GM19193 (cell line): ENCODE measurements around the gene ZFYVE21.

Experiments
- POLR2A ChIP-seq: IDR thresholded peaks from 4 replicates; pipeline ENCODE4 v1.6.1; 2011; ENCODE audit not compliant: insufficient read depth, insufficient read length; ENCODE audit errors: extremely low read depth

The ZFYVE21 gene

DNA sequence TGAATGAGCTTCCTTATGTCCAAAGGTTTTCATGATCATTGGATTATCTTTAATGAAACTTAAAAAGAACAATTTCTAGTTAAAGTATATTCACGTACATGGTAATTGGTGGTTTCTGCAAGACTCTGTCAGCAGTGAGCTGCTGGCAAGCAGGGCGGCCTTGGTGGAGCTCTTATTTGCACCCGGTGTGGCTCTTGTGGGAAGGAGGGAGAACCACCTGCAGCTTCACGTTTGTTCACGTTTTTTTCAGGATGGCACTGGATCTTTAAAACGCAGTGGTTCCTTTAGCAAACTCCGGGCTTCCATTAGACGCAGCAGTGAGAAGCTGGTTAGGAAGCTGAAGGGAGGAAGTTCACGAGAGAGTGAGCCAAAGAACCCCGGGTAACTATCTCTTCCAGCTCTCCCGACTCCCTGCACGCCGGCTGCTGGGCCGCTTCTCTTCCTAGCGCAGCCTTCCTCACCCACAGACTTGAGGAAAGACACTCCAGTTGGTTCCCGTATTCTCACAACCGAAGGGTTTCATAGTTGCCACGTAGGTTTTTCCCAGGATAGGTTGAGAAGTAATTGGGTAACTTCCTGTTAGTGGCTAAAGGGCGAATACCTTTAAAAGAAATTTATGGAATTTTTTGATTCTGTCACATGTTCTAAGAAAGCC lies 28.7 kb upstream of the ZFYVE21 start:
- no peak for TF ChIP-seq POLR2A

- TF ChIP-seq POLR2A: no peak
Measured at GRCh38 chr14:103687712-103688111, 27.9 kb upstream of the ZFYVE21 start.

- TF ChIP-seq POLR2A: no peak
Measured at GRCh38 chr14:103688441-103688840, 27.2 kb upstream of the ZFYVE21 start.

- TF ChIP-seq POLR2A: peak; percentile 42
Measured at GRCh38 chr14:103688906-103689902, 26.4 kb upstream of the ZFYVE21 start.

DNA sequence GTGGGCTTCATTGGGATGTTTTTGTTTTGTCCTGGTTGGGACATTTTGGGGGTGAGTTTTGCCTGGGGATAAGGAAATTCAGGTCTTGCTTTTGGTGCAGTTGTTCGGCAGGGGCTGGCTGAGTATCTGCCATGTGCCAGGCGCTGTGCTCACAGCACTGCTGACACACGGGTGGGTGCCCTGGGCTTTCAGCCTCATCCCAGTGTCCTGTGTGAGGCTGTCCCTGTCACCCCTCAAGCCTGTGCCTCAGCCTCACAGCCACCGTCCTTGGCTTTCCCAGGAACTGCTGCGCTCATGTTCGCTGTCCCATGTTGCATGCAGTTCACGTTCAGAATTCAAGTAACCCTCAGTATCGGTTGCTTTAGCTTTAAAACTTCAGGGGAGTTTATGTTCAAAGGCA lies 25.3 kb upstream of the ZFYVE21 start:
- no peak for TF ChIP-seq POLR2A

GRCh38 chr14:103692159-103692558 lies 23.5 kb upstream of the ZFYVE21 start:
- no peak for TF ChIP-seq POLR2A

GRCh38 chr14:103692871-103693270 lies 22.7 kb upstream of the ZFYVE21 start:
- no peak for TF ChIP-seq POLR2A

GRCh38 chr14:103693515-103693914 lies 22.1 kb upstream of the ZFYVE21 start:
- TF ChIP-seq POLR2A: no peak

GRCh38 chr14:103694572-103695026 lies 21.0 kb upstream of the ZFYVE21 start:
- TF ChIP-seq POLR2A: no peak

DNA sequence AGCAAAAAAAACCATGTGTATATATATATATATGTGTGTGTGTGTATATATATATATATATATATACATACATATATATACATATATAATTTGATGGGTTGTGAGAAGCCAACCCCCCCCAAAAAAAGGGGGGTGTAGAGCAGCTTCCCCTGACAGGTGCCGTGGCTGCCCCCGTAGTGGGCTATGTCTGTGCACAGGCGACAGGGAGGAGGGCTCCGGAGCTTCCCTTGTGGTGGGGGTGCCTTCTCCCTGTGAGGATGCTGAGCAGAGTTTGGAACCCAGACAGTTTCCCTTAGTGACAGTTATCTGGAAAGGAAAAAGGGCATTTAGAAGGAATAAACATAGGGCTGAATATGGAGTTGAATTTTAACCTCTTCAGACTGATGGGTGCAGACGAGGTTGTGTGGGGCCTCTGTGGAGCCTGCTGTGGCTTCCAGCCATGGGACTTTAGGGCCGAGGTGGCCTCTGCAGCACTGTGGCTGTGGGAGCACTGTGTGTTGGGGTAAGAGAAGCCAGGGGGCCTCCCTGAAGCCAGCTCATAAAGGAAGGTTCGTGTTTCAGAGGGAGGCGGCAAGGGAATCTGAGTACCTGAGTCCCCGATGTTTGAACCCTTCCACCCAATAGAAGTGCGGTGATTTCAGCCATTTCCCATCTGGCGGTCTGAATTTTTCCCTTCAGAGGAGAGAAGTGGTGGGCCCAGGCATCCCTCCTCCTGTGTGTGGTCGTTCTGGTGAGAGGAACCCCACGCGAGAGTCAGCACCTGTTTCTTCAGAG lies 20.1 kb upstream of the ZFYVE21 start:
- no peak for TF ChIP-seq POLR2A

DNA sequence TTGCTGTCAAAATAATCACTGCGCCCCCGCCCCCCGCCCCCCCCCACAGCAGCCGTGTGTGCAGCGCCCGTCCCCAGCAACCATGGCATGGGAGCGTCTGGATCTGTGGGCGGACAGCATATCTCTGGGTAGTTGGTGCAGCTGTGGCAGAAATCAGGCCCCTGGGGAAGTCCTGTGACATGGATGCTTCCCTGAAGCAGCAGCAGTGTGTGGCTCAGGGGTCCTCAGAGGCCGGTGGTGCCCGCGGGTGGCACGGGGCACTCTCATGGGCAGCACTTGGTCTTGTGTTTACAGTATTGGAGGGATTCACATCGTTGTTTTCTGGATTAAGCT lies 19.6 kb upstream of the ZFYVE21 start:
- no peak for TF ChIP-seq POLR2A

GRCh38 chr14:103696466-103697071 lies 19.0 kb upstream of the ZFYVE21 start:
- peak; percentile 8 for TF ChIP-seq POLR2A

DNA sequence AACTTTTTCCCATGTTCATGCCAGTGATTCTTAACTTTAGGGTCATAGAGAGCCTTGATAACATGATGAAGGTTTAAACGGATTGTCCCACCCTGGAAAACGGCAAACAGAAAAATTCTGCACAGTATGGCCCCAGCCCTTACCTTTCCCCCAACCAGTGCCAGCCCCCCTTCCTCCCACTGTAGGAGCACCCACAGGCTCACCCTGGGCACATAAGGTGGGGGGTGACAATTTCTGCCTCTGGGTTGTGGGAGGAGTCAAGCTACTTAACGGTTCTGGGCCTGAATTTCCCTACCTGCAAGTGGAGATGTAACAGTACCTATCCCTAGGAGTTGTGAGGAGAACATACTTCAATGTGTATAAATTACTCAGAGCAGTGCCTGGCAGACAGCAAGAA lies 18.4 kb upstream of the ZFYVE21 start:
- TF ChIP-seq POLR2A: no peak

DNA sequence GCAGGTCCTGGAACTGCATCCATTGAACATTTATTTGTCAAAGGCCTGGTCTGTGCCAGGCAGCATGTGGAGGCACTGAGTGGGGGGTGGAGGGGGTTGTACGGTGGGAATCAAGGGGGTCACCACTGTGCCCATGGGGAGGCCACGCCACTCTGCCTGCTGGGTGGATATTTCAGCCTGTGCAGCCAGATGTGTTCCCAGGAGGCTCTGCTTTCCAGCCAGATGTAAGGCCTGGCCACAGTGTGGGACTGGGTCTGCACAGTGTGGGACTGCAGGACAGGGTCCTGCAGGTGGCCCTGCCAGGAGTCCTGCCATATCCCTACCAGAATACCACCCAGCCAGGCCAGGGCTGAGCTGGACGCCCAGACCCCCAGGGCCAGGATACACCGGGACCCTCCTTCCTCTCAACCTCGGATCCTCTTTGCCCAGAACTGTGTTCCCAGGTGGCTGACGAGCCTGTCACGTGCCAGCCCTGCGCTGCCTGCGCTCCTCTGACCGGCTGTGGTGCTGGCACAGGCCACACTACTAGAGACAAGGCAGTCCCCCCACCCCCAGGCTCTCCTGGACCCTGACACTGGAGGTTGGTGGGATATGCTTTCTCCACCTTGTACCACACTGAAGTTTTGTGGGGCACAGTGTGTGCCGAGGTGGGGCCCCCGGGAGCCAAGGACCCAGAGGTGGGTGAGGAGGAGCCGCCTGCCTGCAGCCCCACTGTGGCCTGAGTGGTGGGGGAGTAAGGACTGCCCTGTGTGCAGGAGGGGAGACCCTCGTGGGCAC lies 17.8 kb upstream of the ZFYVE21 start:
- no peak for TF ChIP-seq POLR2A
